ENCODE measurements around the gene WDR41.

The WDR41 gene

DNA sequence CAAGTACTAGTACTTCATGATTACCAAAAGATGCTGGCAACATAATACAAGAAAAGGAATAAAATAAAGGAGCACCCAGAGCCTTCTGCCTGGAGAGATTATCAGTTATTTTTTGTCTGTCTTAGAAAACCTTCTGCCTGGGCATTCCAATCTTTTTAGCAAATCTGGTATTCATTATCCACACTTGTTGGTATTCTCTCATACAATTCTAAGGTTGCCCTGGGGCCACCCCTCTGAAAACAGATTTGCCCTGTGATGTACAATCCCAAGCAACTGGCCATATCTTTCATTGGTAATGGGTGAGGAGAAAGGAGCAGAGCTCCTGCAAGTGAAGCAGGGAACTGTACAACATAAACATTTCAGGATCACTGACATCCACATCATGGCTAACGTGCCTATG is 47.8 kb downstream of the WDR41 start:
- DNase-seq, result no peak

GRCh38 chr5:77443670-77444069 is 48.4 kb downstream of the WDR41 start:
- DNase-seq, result no peak

- no peak for DNase-seq
Observed at GRCh38 chr5:77438071-77438470, 54.0 kb downstream of the WDR41 start.

GRCh38 chr5:77437194-77437593 is 54.9 kb downstream of the WDR41 start:
- no peak for DNase-seq

GRCh38 chr5:77431719-77432118 is 60.4 kb downstream of the WDR41 start:
- DNase-seq, result no peak

GRCh38 chr5:77431286-77431685 is 60.8 kb downstream of the WDR41 start:
- no peak for DNase-seq

GRCh38 chr5:77430726-77431125 is 61.4 kb downstream of the WDR41 start:
- no peak for DNase-seq

DNA sequence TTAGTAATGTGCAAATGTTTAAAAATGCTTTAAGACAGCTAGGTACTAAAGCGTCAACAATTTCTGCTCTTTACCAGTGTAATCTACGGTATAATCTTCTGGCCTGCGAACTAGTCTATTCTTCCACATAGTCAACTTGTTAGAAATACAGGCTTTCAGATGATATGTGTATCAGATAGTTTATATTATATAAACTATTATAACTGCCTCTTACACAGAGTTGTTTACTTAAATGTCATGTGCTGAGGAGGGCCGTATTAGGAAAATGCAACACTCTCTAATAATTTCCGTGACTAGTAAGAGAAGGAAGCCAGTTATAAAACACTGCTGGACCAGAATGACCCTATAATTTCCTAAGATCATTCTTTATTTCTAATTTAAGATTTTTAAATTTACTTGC is 63.6 kb downstream of the WDR41 start:
- no peak for DNase-seq

GRCh38 chr5:77427998-77428397 is 64.1 kb downstream of the WDR41 start:
- DNase-seq, result no peak

GRCh38 chr5:77426670-77427069 is 65.4 kb downstream of the WDR41 start:
- no peak for DNase-seq

- DNase-seq, result no peak
Observed at GRCh38 chr5:77425998-77426659, 66.0 kb downstream of the WDR41 start.

- DNase-seq, result no peak
Observed at GRCh38 chr5:77425420-77425819, 66.7 kb downstream of the WDR41 start.

DNA sequence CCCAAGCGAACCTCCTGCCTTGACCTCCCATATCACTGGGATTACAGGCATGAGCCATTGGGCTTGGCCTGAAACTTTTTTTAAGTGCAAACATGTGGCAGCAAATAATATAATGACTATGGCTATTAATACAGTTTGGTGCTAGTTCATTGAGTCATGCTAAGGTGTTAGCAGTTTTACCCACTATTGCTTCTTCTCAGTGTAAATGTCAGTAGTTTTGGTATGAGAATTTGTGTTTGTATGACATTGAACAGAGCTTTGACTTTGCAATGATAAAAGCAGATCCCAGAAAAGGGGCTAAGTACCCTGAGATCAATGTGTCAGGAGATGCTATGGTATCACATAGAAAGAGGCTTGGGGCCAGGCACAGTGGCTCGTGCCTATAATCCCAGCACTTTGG is 67.2 kb downstream of the WDR41 start:
- no peak for DNase-seq

- no peak for DNase-seq
Observed at GRCh38 chr5:77423022-77423750, 68.9 kb downstream of the WDR41 start.

- DNase-seq, result no peak
Observed at GRCh38 chr5:77420940-77421339, 71.2 kb downstream of the WDR41 start.

DNA sequence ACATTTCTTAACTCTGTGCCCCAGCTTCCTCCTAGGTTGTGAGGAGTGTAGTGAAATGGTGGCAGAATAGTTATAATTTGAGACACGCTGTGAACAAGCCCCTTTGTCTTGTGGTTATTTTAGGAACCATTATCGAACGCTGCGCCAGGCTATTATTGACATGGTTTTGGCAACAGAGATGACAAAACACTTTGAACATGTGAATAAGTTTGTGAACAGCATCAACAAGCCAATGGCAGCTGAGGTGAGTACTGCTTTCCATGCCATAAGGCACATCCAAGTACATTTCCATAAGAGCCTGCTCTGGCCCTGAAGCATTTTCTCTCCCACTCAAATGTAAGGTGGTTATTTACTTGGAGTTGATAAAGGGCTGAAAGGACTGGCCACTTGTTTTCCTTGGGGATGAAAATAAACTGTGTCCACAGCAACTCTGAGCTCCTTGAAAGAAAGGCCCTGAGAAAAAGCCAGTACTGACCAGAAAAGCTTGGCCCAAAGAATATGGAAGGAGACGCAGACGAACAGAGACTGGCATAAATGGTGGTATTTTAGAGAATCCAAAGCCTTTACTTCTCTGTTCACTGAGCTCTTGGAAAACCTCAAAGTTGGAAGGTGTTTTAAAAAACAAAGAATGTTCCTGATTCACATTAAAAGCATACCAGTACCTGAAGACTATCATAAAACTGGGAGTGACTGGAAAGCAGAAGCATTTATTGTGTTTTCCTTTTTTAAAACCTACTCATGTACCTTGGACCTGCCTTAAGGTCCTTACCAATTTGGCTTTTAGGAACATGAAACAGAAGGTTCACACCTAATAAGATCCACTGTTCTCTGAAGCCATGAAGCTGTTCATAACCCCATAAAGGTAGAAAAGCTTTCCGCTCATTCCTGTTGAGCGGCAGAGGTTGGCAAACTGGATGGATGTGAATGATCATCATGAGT is 72.2 kb downstream of the WDR41 start:
- no peak for DNase-seq

DNA sequence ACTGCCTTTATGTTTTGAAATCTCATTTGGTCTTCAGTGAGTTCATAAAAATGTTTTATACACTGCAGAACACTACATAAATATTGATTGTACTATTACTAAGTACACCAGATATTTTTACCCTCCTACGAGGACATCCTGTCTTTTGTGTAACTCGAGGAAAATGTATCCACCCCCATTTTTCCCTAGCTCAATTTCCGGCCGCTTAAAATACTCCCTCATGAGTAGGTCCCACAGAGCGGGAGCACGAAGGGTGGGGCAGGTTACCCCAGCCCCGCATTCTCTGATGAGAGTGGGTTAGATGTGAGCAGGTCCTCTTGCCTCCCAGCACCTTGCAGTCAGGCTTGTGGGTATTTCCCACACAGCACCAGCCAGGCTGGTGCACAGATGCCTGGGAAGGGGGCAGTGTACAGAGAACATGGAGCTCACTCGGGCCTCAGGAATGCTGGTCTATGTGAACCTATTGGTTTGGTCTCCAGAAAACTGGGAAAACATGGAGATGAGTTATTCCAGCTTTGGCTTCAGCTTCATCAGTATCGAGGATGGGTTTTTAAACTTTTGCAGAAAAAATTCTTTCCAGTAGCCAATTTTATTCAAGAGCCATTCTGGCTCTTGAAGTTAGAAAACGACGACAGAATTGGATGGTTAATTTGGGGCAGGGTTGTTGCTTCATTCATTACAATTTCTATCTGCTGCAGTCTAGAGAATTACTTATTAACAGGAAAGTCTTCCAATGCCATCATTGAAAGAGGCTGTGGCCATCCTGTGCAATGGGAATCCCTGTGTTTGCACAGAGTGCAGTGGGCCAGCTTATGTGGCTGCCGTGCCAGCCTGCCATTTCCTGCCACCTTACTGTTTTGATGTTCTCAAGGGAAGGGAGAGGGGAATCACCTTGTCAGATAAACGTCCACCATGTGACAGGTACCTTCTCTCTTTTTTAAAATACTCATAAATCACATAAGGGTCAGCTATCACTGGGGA is 73.2 kb downstream of the WDR41 start:
- DNase-seq, result no peak

GRCh38 chr5:77418162-77418561 is 74.0 kb downstream of the WDR41 start:
- DNase-seq, result no peak

DNA sequence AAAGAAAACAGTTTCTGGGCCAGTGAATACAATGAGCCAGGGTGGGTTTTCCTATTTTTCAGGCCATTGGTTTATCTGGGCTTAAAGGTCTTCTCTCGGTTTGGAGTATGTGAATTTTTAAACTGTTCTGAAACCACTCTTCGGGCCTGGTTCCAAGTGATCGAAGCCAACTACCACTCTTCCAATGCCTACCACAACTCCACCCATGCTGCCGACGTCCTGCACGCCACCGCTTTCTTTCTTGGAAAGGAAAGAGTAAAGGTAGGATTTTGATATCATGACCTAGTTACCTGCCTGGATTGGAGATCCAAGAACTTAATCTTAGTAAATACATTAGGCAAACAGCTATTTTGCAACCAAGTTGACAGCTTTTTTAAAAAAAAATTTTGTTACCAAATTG is 79.1 kb downstream of the WDR41 start:
- DNase-seq, result no peak

- no peak for DNase-seq
Observed at GRCh38 chr5:77409870-77410621, 82.1 kb downstream of the WDR41 start.

GRCh38 chr5:77407152-77407551 is 85.0 kb downstream of the WDR41 start:
- DNase-seq, result no peak

- DNase-seq, result no peak
Observed at GRCh38 chr5:77402796-77403195, 89.3 kb downstream of the WDR41 start.

Measured in stimulated activated CD4-positive, alpha-beta T cell treated with anti-CD3 and anti-CD28 coated beads, Interleukin-2, amount 100 ng/mL, for 48 hours (primary cell).